ENCODE measurements around the gene SLC13A5. TPM values are rescaled to one million over a fixed set of nuclear protein-coding genes. Genes with fewer than 3 reads are reported as not detected.
A peak's percentile ranks its signal among the peaks of the same experiment; 100 is the strongest.

SLC13A5 gene
- total RNA-seq, 1 experiment from 2014 or later = not detected

GRCh38 chr17:6711681-6712057 lies 1.5 kb downstream of the SLC13A5 start:
- H3K36me3 Mint-ChIP-seq (ENCODE audit: insufficient read depth, unreplicated experiment) = no peaks in the 10 kb centered on the region
- ChIA-PET POLR2A (interaction anchor here (0.8 to 1.2 kb wide), 2 partner anchors 78 to 916 kb away, joined by 3 read pairs; partner anchors contain the start of gene SAT2), CTCF (interaction anchor here (0.5 kb wide), 1 partner anchor 157 kb away, joined by 3 read pairs; no protein-coding TSS in a partner anchor)
- intact Hi-C loops (cut with micrococcal nuclease) = no loop called here
- no peak for DNase-seq (ENCODE audit: unreplicated experiment)
- H3K4me1 Mint-ChIP-seq (ENCODE audit: insufficient read depth, unreplicated experiment) = peaks cover 20% of the 10 kb centered on the region
- H3K27me3 Mint-ChIP-seq (ENCODE audit: insufficient read depth, unreplicated experiment) = no peaks in the 10 kb centered on the region
- TF ChIP-seq CTCF (IDR thresholded peaks at IDR 0.05; ENCODE audit: unreplicated experiment) = no peak
- H3K27ac Mint-ChIP-seq (ENCODE audit: low read depth, unreplicated experiment) = no peak overlapping the region
- H3K9me3 Mint-ChIP-seq (ENCODE audit: unreplicated experiment) = peaks cover 7% of the 10 kb centered on the region
- H3K4me3 Mint-ChIP-seq (ENCODE audit: unreplicated experiment) = no peak overlapping the region
- BruUV-seq (replicated peaks) = no TSS peak

- BruUV-seq (replicated peaks) = no TSS peak
- TF ChIP-seq CTCF (IDR thresholded peaks at IDR 0.05; ENCODE audit: unreplicated experiment) = no peak
- ChIA-PET CTCF (interaction anchor here (0.6 kb wide), 1 partner anchor 273 kb away, joined by 3 read pairs; no protein-coding TSS in a partner anchor), POLR2A (interaction anchor here (1.2 kb wide), 1 partner anchor 78 kb away, joined by 3 read pairs; no protein-coding TSS in a partner anchor)
- H3K36me3 Mint-ChIP-seq (ENCODE audit: insufficient read depth, unreplicated experiment) = no peaks in the 10 kb centered on the region
- H3K27ac Mint-ChIP-seq (ENCODE audit: low read depth, unreplicated experiment) = no peak overlapping the region
- DNase-seq (ENCODE audit: unreplicated experiment) = peak; percentile 80
- no peak overlapping the region for H3K4me3 Mint-ChIP-seq (ENCODE audit: unreplicated experiment)
- intact Hi-C loops (cut with micrococcal nuclease) = no loop called here
- H3K4me1 Mint-ChIP-seq (ENCODE audit: insufficient read depth, unreplicated experiment) = peaks cover 20% of the 10 kb centered on the region
- peaks cover 7% of the 10 kb centered on the region for H3K9me3 Mint-ChIP-seq (ENCODE audit: unreplicated experiment)
- no peaks in the 10 kb centered on the region for H3K27me3 Mint-ChIP-seq (ENCODE audit: insufficient read depth, unreplicated experiment)
Observed at GRCh38 chr17:6711081-6711674, 2.0 kb downstream of the SLC13A5 start.

GRCh38 chr17:6710317-6710716 lies 2.9 kb downstream of the SLC13A5 start:
- TF ChIP-seq CTCF (IDR thresholded peaks at IDR 0.05; ENCODE audit: unreplicated experiment) = no peak

GRCh38 chr17:6708357-6708961 lies 4.7 kb downstream of the SLC13A5 start:
- CTCF ChIA-PET = interaction anchor here (0.6 kb wide), 1 partner anchor 37 kb away, joined by 3 read pairs; no protein-coding TSS in a partner anchor
- BruUV-seq (replicated peaks) = no TSS peak
- Mint-ChIP-seq H3K9me3 (ENCODE audit: unreplicated experiment) (no peaks in the 10 kb centered on the region), H3K27me3 (ENCODE audit: insufficient read depth, unreplicated experiment) (no peaks in the 10 kb centered on the region), H3K27ac (ENCODE audit: low read depth, unreplicated experiment) (no peak overlapping the region), H3K4me1 (ENCODE audit: insufficient read depth, unreplicated experiment) (peaks cover 20% of the 10 kb centered on the region), H3K36me3 (ENCODE audit: insufficient read depth, unreplicated experiment) (peaks cover 4% of the 10 kb centered on the region), H3K4me3 (ENCODE audit: unreplicated experiment) (no peak overlapping the region)
- POLR2A ChIA-PET = interaction anchor here (0.7 kb wide), 1 partner anchor 34 kb away, joined by 3 read pairs; no protein-coding TSS in a partner anchor
- TF ChIP-seq CTCF (IDR thresholded peaks at IDR 0.05; ENCODE audit: unreplicated experiment) = no peak
- intact Hi-C loops (cut with micrococcal nuclease) = no loop called here
- DNase-seq (ENCODE audit: unreplicated experiment) = no peak

More at GRCh38 chr17:6710317-6710716, 2.9 kb downstream of the SLC13A5 start:
- CTCF ChIA-PET = no interaction called here
- Mint-ChIP-seq H3K27me3 (ENCODE audit: insufficient read depth, unreplicated experiment) (no peaks in the 10 kb centered on the region), H3K9me3 (ENCODE audit: unreplicated experiment) (peaks cover 7% of the 10 kb centered on the region), H3K27ac (ENCODE audit: low read depth, unreplicated experiment) (no peak overlapping the region), H3K4me1 (ENCODE audit: insufficient read depth, unreplicated experiment) (peaks cover 20% of the 10 kb centered on the region), H3K4me3 (ENCODE audit: unreplicated experiment) (no peak overlapping the region), H3K36me3 (ENCODE audit: insufficient read depth, unreplicated experiment) (peaks cover under 1% of the 10 kb centered on the region)
- intact Hi-C loops (cut with micrococcal nuclease) = no loop called here
- POLR2A ChIA-PET = no interaction called here
- no peak for DNase-seq (ENCODE audit: unreplicated experiment)
- BruUV-seq (replicated peaks) = no TSS peak

All from MCF 10A (cell line).